Ascending aorta (tissue), 2 donors: ENCODE measurements around the gene MGST1. TPM values are rescaled to one million over a fixed set of nuclear protein-coding genes. Genes with fewer than 3 reads are reported as not detected.

ENCODE experiments used
- DNase-seq, 2 donors: peaks; one replicate each; pipeline ENCODE4 v3.0.0-alpha.2; 2019; ENCODE audit warnings: low spot score in 2 of 2
- H3K27ac ChIP-seq, 2 donors: fragments of 200-600 bp; sonication (generic); one replicate each; pipeline ENCODE4 v1.5.1; 2016 to 2017; ENCODE audit warnings: mild to moderate bottlenecking in 1 of 2
- H3K27me3 ChIP-seq: fragments of 200-600 bp; sonication (generic); one replicate; pipeline ENCODE4 v1.5.1; 2017
- H3K36me3 ChIP-seq, 2 donors: fragments of 200-600 bp; sonication (generic); one replicate each; pipeline ENCODE4 v1.5.1; 2016
- H3K4me1 ChIP-seq, 2 donors: fragments of 200-600 bp; sonication (generic); one replicate each; pipeline ENCODE4 v1.5.1; 2016 to 2017; ENCODE audit warnings: mild to moderate bottlenecking in 1 of 2
- H3K4me3 ChIP-seq, 2 donors: fragments of 200-600 bp; sonication (generic); one replicate each; pipeline ENCODE4 v1.5.1; 2016 to 2017; ENCODE audit warnings: mild to moderate bottlenecking in 1 of 2
- H3K9me3 ChIP-seq, 2 donors: fragments of 200-600 bp; sonication (generic); one replicate each; pipeline ENCODE4 v1.5.1; 2016
- intact Hi-C: fragments of 100-400 bp; cut with DNase I; formaldehyde crosslinking; loops from one replicate; pipeline ENCODE4 v1.15.1; 2023
- total RNA-seq: library from RNA; depleted of rRNA; stranded (reverse); fragments of >200 nt; gene quantifications from one replicate; pipeline ENCODE4 v1.1.0, GENCODE V29; 2016
- TF ChIP-seq, protein P1 (sequence below), 3 experiments: fragments of 200-600 bp in 2 of 3; fragments of 450-650 bp in 1 of 3; sonication (generic) in 2 of 3; IDR thresholded peaks; one replicate each; pipeline ENCODE4 v1.5.1; 2016 to 2019; ENCODE audit warnings: antibody characterized with exemption in 3 of 3, mild to moderate bottlenecking in 1 of 3, moderate library complexity in 1 of 3

The MGST1 gene, protein sequence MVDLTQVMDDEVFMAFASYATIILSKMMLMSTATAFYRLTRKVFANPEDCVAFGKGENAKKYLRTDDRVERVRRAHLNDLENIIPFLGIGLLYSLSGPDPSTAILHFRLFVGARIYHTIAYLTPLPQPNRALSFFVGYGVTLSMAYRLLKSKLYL
- total RNA-seq, result 101 TPM

DNA sequence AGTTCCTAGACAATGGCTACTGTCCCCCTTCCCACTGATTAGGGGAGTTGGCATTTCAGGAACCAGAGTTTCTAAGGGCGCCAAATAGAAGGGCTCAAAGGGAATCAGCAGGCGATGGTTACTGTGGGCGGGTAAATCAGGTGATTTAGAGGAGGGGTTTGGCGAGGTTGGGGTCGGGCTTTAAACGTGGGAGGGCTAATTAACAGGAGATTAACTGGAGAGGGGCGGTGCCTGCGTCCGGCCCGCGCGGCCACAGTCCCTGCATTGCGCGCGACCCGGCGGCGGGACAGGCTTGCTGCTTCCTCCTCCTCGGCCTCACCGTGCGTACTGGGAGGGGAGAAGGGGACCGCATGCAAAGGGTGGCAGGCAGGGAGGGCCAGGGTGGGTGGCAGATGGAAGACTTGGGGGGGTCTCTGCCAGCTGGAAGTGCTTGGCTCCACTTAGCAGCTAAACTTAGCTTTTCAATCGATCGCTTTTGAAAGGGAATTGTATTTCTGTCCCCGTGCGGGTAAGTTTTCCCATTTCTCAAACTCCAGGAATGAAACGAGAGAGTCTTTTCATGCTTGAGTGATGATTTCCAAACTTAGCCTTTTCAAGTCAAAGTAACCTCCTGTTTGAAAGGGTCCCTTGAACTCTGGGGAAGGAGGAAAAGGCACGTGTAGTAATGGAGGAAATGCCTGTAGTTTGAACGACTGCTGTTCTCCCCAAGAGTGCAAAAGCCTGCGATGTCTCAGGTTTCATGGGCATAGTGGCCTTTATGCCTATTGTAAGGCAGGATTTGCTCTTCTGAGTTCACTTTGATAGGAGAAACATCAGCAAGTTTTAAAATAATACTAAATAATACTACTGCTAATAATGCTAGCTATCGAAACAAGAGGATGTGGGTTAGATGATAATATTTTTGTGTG lies at the start of gene MGST1:
MGST1 (plus strand) TSS at position 255 of the 908 bp plus-strand sequence. CDS start 6,608 bp downstream, outside the sequence.
- peak within 1 kb of the TSS; percentile 45 to 56 for H3K4me3 ChIP-seq
- peak in 1 of 2 donors; percentile 67 for DNase-seq
- intact Hi-C loops, result no loop called here
- no peaks in the 10 kb centered on the region for H3K4me1 ChIP-seq
- no peaks in the 10 kb centered on the region for H3K36me3 ChIP-seq
- TF ChIP-seq, protein P1, sequence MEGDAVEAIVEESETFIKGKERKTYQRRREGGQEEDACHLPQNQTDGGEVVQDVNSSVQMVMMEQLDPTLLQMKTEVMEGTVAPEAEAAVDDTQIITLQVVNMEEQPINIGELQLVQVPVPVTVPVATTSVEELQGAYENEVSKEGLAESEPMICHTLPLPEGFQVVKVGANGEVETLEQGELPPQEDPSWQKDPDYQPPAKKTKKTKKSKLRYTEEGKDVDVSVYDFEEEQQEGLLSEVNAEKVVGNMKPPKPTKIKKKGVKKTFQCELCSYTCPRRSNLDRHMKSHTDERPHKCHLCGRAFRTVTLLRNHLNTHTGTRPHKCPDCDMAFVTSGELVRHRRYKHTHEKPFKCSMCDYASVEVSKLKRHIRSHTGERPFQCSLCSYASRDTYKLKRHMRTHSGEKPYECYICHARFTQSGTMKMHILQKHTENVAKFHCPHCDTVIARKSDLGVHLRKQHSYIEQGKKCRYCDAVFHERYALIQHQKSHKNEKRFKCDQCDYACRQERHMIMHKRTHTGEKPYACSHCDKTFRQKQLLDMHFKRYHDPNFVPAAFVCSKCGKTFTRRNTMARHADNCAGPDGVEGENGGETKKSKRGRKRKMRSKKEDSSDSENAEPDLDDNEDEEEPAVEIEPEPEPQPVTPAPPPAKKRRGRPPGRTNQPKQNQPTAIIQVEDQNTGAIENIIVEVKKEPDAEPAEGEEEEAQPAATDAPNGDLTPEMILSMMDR (IDR thresholded peaks at IDR 0.05), result no peak
- H3K27ac ChIP-seq, result peak within 1 kb of the TSS; percentile 27 to 33
- H3K9me3 ChIP-seq, result no peaks in the 10 kb centered on the region
- no peaks in the 10 kb centered on the region for H3K27me3 ChIP-seq

DNA sequence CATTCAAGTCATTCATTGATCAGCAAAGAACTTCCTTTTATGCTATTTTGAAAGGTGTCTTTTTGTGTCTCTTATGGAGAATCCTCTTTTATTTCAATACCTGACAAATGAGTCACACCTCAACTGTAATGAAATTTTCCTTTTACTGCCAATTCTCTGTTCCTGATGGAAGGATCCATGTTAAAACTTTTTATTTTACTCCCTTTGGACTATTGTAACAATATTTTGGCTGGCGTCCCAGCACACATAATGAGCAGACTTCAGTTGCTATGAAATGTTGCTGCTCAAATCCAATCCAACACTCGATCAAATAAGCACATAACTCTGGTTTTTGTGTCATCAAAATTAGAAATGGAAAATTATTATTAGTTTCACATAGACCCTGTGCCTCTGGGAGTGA lies 48.0 kb upstream of the MGST1 start:
- intact Hi-C loops, result no loop called here
- Histone ChIP-seq H3K27ac (no peak overlapping the region), H3K27me3 (no peaks in the 10 kb centered on the region), H3K4me3 (no peak overlapping the region), H3K9me3 (no peaks in the 10 kb centered on the region), H3K36me3 (no peaks in the 10 kb centered on the region), H3K4me1 (no peaks in the 10 kb centered on the region)
- TF ChIP-seq, protein P1 (IDR thresholded peaks at IDR 0.05), result no peak
- no peak for DNase-seq

DNA sequence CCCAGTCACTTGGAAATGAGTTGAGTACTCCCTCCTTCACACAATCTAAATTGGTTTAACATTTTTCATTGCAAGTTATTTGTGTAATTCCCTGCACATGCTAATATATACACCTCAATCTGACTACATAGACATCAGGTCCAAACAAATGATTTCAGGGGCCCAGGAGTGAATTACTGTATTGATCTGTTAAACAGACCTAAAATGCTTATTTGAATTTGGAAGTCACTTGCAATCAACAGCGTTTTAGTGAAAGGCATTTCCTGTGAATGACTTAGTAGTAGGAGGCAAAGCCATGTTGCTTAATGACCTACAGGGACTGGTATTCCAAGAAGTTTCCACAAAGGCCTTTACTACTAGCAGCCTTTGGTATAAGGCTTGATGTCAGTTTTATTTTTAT lies 47.3 kb upstream of the MGST1 start:
- TF ChIP-seq, protein P1 (IDR thresholded peaks at IDR 0.05), result no peak
- Histone ChIP-seq H3K36me3 (no peaks in the 10 kb centered on the region), H3K27ac (no peak overlapping the region), H3K27me3 (no peaks in the 10 kb centered on the region), H3K9me3 (no peaks in the 10 kb centered on the region), H3K4me1 (no peaks in the 10 kb centered on the region), H3K4me3 (no peak overlapping the region)
- no peak for DNase-seq
- intact Hi-C loops, result no loop called here

DNA sequence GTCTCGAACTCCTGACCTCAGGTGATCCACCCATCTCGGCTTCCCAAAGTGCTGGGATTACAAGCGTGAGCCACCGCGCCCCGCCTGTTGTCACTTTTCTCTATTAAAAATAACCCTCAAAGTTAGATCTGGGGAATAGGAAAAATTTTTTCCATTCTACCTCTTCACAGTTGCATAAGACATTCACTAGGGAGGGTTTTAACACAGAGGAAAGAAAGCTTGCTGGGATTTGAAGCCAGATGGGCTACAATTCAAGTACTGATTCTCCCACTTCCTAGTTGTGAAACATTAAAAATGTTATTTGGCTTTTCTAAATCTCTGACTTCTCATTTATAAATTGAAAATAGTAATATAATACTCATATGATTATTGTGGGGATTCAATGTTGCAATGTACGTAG lies 46.7 kb upstream of the MGST1 start:
- H3K4me3 ChIP-seq, result no peak overlapping the region
- H3K27me3 ChIP-seq, result no peaks in the 10 kb centered on the region
- intact Hi-C loops, result no loop called here
- no peak overlapping the region for H3K27ac ChIP-seq
- no peaks in the 10 kb centered on the region for H3K4me1 ChIP-seq
- no peaks in the 10 kb centered on the region for H3K36me3 ChIP-seq
- DNase-seq, result no peak
- TF ChIP-seq, protein P1 (IDR thresholded peaks at IDR 0.05), result no peak
- H3K9me3 ChIP-seq, result no peaks in the 10 kb centered on the region

DNA sequence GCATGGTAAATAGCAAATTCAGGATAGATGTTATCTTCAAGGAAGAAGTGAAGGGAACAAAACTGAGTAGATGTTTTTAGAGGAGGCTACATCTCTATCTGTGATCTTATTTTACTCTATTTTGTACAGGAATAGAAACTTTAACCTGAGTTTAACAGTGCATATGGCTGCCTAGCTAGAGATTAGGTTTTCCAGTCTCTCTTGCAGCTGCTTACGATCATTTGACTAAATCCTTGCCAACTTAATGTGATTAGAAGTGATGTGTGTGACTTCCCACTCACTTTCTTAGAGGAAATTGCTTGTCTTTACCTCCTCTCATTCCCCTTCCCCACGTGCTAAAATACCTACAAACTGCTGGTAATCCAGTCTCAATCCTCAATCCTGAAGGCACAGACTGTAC lies 43.5 kb upstream of the MGST1 start:
- H3K27ac ChIP-seq, result no peak overlapping the region
- H3K4me1 ChIP-seq, result no peaks in the 10 kb centered on the region
- intact Hi-C loops, result no loop called here
- H3K27me3 ChIP-seq, result no peaks in the 10 kb centered on the region
- no peaks in the 10 kb centered on the region for H3K36me3 ChIP-seq
- no peak overlapping the region for H3K4me3 ChIP-seq
- H3K9me3 ChIP-seq, result peaks cover 0 to 4% of the 10 kb centered on the region in 2 donors
- no peak for DNase-seq
- TF ChIP-seq, protein P1 (IDR thresholded peaks at IDR 0.05), result no peak
